Psoas muscle (tissue), 8 donors: ENCODE measurements around the gene BTBD10. TPM values are rescaled to one million over a fixed set of nuclear protein-coding genes. Genes with fewer than 3 reads are reported as not detected.

Source experiments
- ATAC-seq, 4 donors: fragments of 200-7000 bp; cut with Tn5 transposase; one replicate each; pipeline ENCODE4 v1.9.1; 2020; ENCODE audit warnings: moderate library complexity in 3 of 4, mild to moderate bottlenecking in 2 of 4
- DNase-seq, 2 donors: peaks; one replicate each; pipeline ENCODE4 v3.0.0-alpha.2; 2020
- H3K27ac ChIP-seq: fragments of 200-600 bp; one replicate; pipeline ENCODE4 v1.8.0; 2022
- H3K27me3 ChIP-seq, 3 donors: fragments of 200-600 bp in 1 of 3; one replicate each; pipeline versions ENCODE4 v1.6.1 to v1.8.0; 2013 to 2022; ENCODE audit warnings: low read length in 2 of 3, mild to moderate bottlenecking in 2 of 3, moderate library complexity in 1 of 3; ENCODE audit not compliant: insufficient read depth in 3 of 3
- H3K36me3 ChIP-seq, 2 donors: fragments of 200-600 bp in 1 of 2; one replicate each; pipeline versions ENCODE4 v1.6.1 to v1.8.0; 2013 to 2022; ENCODE audit warnings: low read depth in 1 of 2, mild to moderate bottlenecking in 1 of 2, moderate library complexity in 1 of 2; ENCODE audit not compliant: insufficient read depth in 1 of 2
- H3K4me1 ChIP-seq: fragments of 200-600 bp; one replicate; pipeline ENCODE4 v1.8.0; 2022
- H3K4me3 ChIP-seq: fragments of 200-600 bp; one replicate; pipeline ENCODE4 v1.8.0; 2022; ENCODE audit warnings: mild to moderate bottlenecking
- H3K9me3 ChIP-seq: fragments of 200-600 bp; one replicate; pipeline ENCODE4 v1.8.0; 2022
- WGBS, 3 donors: extraction: QIAGEN DNeasy Blood & Tissue Kit; methylation state at CpG; one replicate each; pipeline versions ENCODE4 v1.1.6 to v1.1.7; 2013; 5-methylcytosine and 5-hydroxymethylcytosine counted together
- intact Hi-C, 2 donors: fragments of 100-400 bp; cut with DNase I; formaldehyde crosslinking; loops; one replicate each; pipeline versions ENCODE4 v1.11.0 to v1.14.2; 2022
- polyA plus RNA-seq, 3 donors: library from polyadenylated mRNA; stranded (reverse); fragments of 200-250 nt; gene quantifications; one replicate each; pipeline ENCODE4 v1.2.3, GENCODE V29; 2013
- total RNA-seq, 4 donors: library from RNA; stranded (reverse); fragmentation: NEBNext Ultra II Directional in 2 of 4; extraction: Animal tissue kit (Norgen Biotek cat#: 25700) in 2 of 4; gene quantifications; one replicate each; pipeline versions ENCODE4 v1.2.1 to v1.2.4, GENCODE V29; 2021 to 2023
- TF ChIP-seq, protein P1 (sequence below): fragments of 200-600 bp; IDR thresholded peaks from one replicate; pipeline ENCODE4 v1.8.0; 2022; ENCODE audit warnings: antibody characterized with exemption
- donor health status: healthy with polysubstance abuse.
- donor health status: DM: no; HTN: no; CAD: no; lungs with moderate emphysema.
- donor health status: Bipolar disorder and iron deficiency.
- donor health status: healthy.
- donor health status: DM: yes; HTN: yes; CAD: no.
- donor health status: DM: no; HTN: no; CAD: no.
- donor health status: DM: no; HTN: no; CAD: no.
- donor health status: DM: yes; HTN: yes; CAD: no.

Gene BTBD10
- total and polyA plus RNA-seq, 7 donors = 10.8 to 21.2 (median 14.9) TPM

DNA sequence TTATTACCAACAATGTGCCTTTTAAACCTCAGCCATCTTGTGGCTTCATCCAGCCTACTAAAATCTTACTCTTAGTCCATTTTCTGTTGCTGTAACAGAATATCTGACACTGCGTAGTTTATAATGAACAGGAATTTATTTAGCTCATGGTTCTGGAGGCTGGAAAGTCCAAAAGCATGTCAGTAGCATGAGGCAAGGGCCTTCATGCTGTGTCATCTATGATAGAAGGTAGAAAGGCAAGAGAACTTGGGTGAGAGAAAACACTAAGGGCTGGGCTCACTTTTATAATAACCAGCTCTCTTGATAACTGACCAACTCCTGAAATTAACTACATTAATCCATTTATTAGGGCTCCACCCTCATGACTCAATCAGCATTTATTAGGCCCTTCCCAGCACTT lies 13.5 kb downstream of the BTBD10 start:
- ATAC-seq (no peak), DNase-seq (no peak)
- WGBS, 3 donors = 0 to 98% (median 51%) methylated on average over 1 of the region's 1 CpG
- Histone ChIP-seq H3K27ac (peak overlapping the region; percentile 32), H3K27me3 (no peaks in the 10 kb centered on the region), H3K9me3 (peaks cover 9% of the 10 kb centered on the region), H3K4me1 (peaks cover 25% of the 10 kb centered on the region), H3K36me3 (no peaks in the 10 kb centered on the region), H3K4me3 (no peak overlapping the region)
- TF ChIP-seq, protein P1, sequence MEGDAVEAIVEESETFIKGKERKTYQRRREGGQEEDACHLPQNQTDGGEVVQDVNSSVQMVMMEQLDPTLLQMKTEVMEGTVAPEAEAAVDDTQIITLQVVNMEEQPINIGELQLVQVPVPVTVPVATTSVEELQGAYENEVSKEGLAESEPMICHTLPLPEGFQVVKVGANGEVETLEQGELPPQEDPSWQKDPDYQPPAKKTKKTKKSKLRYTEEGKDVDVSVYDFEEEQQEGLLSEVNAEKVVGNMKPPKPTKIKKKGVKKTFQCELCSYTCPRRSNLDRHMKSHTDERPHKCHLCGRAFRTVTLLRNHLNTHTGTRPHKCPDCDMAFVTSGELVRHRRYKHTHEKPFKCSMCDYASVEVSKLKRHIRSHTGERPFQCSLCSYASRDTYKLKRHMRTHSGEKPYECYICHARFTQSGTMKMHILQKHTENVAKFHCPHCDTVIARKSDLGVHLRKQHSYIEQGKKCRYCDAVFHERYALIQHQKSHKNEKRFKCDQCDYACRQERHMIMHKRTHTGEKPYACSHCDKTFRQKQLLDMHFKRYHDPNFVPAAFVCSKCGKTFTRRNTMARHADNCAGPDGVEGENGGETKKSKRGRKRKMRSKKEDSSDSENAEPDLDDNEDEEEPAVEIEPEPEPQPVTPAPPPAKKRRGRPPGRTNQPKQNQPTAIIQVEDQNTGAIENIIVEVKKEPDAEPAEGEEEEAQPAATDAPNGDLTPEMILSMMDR = no peak
- intact Hi-C loops = no loop called here

DNA sequence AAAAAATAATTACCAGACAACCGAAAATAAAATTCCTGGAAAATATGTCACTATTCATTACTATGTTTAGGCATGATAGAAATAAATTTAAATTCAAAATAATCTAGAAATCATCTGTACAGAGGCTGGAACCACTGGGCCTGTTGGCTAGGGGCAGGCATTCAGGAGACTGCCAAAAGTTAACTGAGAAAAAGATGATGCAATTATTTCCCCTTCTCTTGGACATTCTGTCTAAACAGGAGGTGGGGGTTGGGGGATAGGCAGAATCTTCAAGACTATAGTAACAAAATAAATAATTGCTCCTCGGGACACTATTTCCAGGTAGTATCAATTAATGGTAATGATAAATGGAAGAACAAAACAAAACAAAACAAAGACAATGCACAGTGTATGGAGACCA lies 14.1 kb downstream of the BTBD10 start:
- Histone ChIP-seq H3K4me3 (no peak overlapping the region), H3K27me3 (no peaks in the 10 kb centered on the region), H3K36me3 (no peaks in the 10 kb centered on the region), H3K9me3 (peaks cover 9% of the 10 kb centered on the region), H3K27ac (peak overlapping the region; percentile 32), H3K4me1 (peaks cover 25% of the 10 kb centered on the region)
- ATAC-seq (peak in 3 of 4 donors; percentile 67 to 87 (median 75)), DNase-seq (peak; percentile 20 to 60)
- intact Hi-C loops = no loop called here
- TF ChIP-seq, protein P1 = no peak
- 26 to 46% (median 34%) methylated on average over 2 of the region's 2 CpGs for WGBS, 3 donors

DNA sequence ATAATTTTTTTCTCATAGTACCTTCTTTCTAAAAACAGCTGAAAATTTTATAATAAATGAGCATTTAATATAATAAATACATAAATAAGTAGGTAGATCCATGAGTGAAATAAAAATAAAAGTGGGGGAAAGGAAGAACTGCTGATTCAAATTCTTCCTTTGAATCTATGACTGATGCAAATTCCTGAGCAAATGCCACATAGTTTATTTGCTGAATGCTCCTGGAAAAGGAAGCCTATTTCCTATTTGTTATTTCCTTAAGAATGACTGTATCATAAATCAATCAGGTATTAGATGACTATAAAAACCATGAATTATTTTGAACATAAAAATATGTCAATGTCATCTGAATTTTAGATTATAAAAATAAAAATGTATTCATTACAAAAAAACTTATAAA lies 16.6 kb downstream of the BTBD10 start:
- Histone ChIP-seq H3K27me3 (no peaks in the 10 kb centered on the region), H3K9me3 (peaks cover 9% of the 10 kb centered on the region), H3K4me3 (no peak overlapping the region), H3K27ac (no peak overlapping the region), H3K36me3 (no peaks in the 10 kb centered on the region), H3K4me1 (peaks cover 25% of the 10 kb centered on the region)
- TF ChIP-seq, protein P1 = no peak
- DNase-seq (no peak), ATAC-seq (no peak)
- intact Hi-C loops = no loop called here

DNA sequence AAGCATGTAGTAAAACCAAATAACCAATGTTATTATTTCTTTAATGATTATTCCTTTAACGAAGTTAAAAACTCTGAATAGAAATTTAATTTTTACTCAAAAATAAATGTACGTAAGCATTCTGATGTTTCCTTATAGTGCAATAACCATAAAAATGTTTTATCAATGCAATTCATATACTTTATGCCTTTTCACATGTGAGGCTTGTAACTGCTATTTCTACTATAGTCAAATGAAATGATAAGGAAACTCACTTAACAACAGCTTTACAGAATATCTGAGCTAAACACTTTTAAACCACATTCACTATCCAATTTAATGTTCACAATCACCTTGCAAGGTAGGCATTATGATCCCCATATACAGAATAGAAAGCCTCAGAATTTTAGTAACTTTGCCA lies 17.4 kb downstream of the BTBD10 start:
- intact Hi-C loops = no loop called here
- Histone ChIP-seq H3K4me1 (peaks cover 25% of the 10 kb centered on the region), H3K36me3 (no peaks in the 10 kb centered on the region), H3K27me3 (no peaks in the 10 kb centered on the region), H3K27ac (no peak overlapping the region), H3K4me3 (no peak overlapping the region), H3K9me3 (peaks cover 9% of the 10 kb centered on the region)
- TF ChIP-seq, protein P1 = no peak
- 96 to 98% (median 98%) methylated on average over 2 of the region's 2 CpGs for WGBS, 3 donors
- no peak for DNase-seq
- no peak for ATAC-seq

DNA sequence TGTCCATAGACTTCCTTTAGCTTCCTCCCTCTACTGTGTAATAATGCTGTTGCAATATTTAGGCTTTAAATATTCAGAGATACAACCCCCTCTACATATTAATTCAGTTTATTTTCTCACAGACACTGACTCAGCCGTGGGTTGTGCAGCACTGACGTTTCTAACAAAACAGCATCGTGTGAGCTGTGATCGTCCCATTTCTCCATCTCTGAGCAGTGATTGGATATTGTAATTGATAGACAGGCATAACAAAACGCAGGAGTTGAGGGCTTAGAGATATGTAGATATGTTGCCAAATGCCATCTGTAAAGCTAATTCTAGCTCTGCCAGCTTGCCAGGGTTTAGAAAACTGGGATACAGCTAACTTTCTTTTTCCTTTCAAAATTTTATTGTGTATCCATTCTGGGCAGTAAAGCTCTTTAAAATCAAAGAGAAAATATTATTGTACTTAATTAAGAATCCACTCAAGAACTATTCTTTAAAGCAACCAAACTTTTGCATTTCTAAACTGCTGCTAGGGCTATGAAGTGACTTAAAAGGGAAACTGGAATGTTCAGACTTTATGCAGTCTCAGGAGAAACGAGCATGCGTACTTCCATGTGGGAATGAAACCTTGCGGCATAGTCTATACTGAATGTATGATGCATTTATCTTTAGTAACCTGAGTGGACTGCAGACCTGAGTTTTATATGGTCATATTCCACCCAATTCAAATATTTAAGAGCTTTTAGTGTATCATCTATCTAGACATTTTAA lies 22.7 kb downstream of the BTBD10 start:
- Histone ChIP-seq H3K27ac (no peak overlapping the region), H3K9me3 (no peaks in the 10 kb centered on the region), H3K4me1 (peaks cover 3% of the 10 kb centered on the region), H3K27me3 (no peaks in the 10 kb centered on the region), H3K36me3 (no peaks in the 10 kb centered on the region), H3K4me3 (peak overlapping the region; percentile 45)
- intact Hi-C loops = no loop called here
- 11 to 16% (median 15%) methylated on average over 8 of the region's 8 CpGs for WGBS, 3 donors
- TF ChIP-seq, protein P1 = no peak
- DNase-seq (peak; percentile 13 to 39), ATAC-seq (peak; percentile 92 to 98 (median 98))
